ENCODE measurements around the gene ENAH.

GRCh38 chr1:225525377-225525776 is 127.5 kb downstream of the ENAH start:
- TF ChIP-seq CTCF (optimal IDR thresholded peaks at IDR 0.05 in 1 of 3, IDR thresholded peaks at IDR 0.05 in 1 of 3, conservative IDR thresholded peaks at IDR 0.05 in 1 of 3; ENCODE audit: extremely low read depth in 1 of 3, insufficient read depth in 2 of 3, low read length in 3 of 3) (no peak), EZH2 (IDR thresholded peaks at IDR 0.05; ENCODE audit: low read length) (no peak)
